K562 (cell line): ENCODE data around the gene TBX6. TPM values are rescaled to one million over a fixed set of nuclear protein-coding genes. Genes with fewer than 3 reads are reported as not detected.
A peak's percentile ranks its signal among the peaks of the same experiment; 100 is the strongest.

Experiments used
- ARNT ChIP-seq, 2 experiments: fragments of 450-650 bp; IDR thresholded peaks; 2 replicates each; pipeline ENCODE4 v1.6.1; 2016; ENCODE audit warnings: mild to moderate bottlenecking in 1 of 2
- CBX1 ChIP-seq: sonication (generic); IDR thresholded peaks from 2 replicates; pipeline ENCODE4 v1.6.1; 2016; ENCODE audit warnings: antibody characterized with exemption, low read depth, mild to moderate bottlenecking
- CBX3 ChIP-seq, 2 experiments: IDR thresholded peaks; 1 replicate in 1 of 2; 2 replicates in 1 of 2; pipeline ENCODE4 v1.6.1; 2012; ENCODE audit warnings: inconsistent platforms in 2 of 2, low read length in 2 of 2, borderline replicate concordance in 1 of 2, control low read depth in 1 of 2
- KLF1 ChIP-seq: fragments of 450-650 bp; IDR thresholded peaks from 2 replicates; pipeline ENCODE4 v1.6.1; 2016; ENCODE audit warnings: missing genetic modification characterization, missing compliant biosample characterization
- L3MBTL2 ChIP-seq: fragments of 450-650 bp; IDR thresholded peaks from 2 replicates; pipeline ENCODE4 v1.6.1; 2016; ENCODE audit warnings: mild to moderate bottlenecking, moderate library complexity
- SMARCE1 ChIP-seq: fragments of 450-650 bp; IDR thresholded peaks from 2 replicates; pipeline ENCODE4 v1.7.1; 2016; ENCODE audit warnings: mild to moderate bottlenecking
- TRIM24 ChIP-seq, 2 experiments: fragments of 450-650 bp; IDR thresholded peaks; 2 replicates each; pipeline ENCODE4 v1.6.1; 2016
- ZEB2 ChIP-seq: fragments of 450-650 bp; IDR thresholded peaks from 2 replicates; pipeline ENCODE4 v1.6.1; 2016
- ZNF561 ChIP-seq: fragments of 450-650 bp; formaldehyde crosslinking; conservative IDR thresholded peaks from 2 replicates; pipeline ENCODE4 v1.4.0; 2020; ENCODE audit warnings: mild to moderate bottlenecking, moderate library complexity
- polyA plus RNA-seq, 8 experiments: library from polyadenylated mRNA; depleted of rRNA in 4 of 8; stranded (reverse) in 5 of 8; unstranded in 3 of 8; fragments of >200 nt; fragmentation: Nextera tagmentation in 2 of 8; fragmentation: Illumina TruSeq in 1 of 8; extraction: Ambion mirVana in 2 of 8; extraction: Trizol in 1 of 8; gene quantifications; 2 replicates each; pipeline versions ENCODE4 v1.2.1 to v1.2.3, GENCODE V29; 2011 to 2014; ENCODE audit warnings: inconsistent platforms in 1 of 8, missing spikeins in 1 of 8
- total RNA-seq, 7 experiments: library from RNA; depleted of rRNA in 6 of 7; stranded (reverse); fragments of >200 nt in 6 of 7; fragmentation: Illumina TruSeq in 2 of 7; extraction: Trizol in 2 of 7; gene quantifications; 2 replicates each; pipeline versions ENCODE4 v1.2.1 to v1.2.3, GENCODE V29; 2011 to 2021; ENCODE audit warnings: low replicate concordance in 1 of 7
- TF ChIP-seq, protein P1 (sequence below), 2 experiments: fragments of 450-650 bp; IDR thresholded peaks; 2 replicates each; pipeline ENCODE4 v1.6.1; 2016; ENCODE audit warnings: mild to moderate bottlenecking in 2 of 2, borderline replicate concordance in 1 of 2, low read depth in 1 of 2, moderate library complexity in 1 of 2
- TF ChIP-seq, protein P2 (sequence below), 2 experiments: fragments of 450-650 bp; IDR thresholded peaks; 2 replicates each; pipeline ENCODE4 v1.6.1; 2016
- TF ChIP-seq, protein P3 (sequence below): fragments of 250-450 bp; sonication (Bioruptor Pico); IDR thresholded peaks from 2 replicates; pipeline ENCODE4 v1.4.0; 2020; ENCODE audit warnings: borderline replicate concordance
- TF ChIP-seq, protein P4 (sequence below): sonication (generic); formaldehyde crosslinking; IDR thresholded peaks from 2 replicates; pipeline ENCODE4 v1.8.1; 2023; ENCODE audit warnings: mild to moderate bottlenecking, missing genetic modification reagents

TBX6 gene
- total and polyA plus RNA-seq, 9 of the 15 experiments (the other 6 are each of a cell fraction or from before 2014, with no cell fraction given): 0.07 to 0.58 (median 0.11) TPM; not detected in 2

DNA sequence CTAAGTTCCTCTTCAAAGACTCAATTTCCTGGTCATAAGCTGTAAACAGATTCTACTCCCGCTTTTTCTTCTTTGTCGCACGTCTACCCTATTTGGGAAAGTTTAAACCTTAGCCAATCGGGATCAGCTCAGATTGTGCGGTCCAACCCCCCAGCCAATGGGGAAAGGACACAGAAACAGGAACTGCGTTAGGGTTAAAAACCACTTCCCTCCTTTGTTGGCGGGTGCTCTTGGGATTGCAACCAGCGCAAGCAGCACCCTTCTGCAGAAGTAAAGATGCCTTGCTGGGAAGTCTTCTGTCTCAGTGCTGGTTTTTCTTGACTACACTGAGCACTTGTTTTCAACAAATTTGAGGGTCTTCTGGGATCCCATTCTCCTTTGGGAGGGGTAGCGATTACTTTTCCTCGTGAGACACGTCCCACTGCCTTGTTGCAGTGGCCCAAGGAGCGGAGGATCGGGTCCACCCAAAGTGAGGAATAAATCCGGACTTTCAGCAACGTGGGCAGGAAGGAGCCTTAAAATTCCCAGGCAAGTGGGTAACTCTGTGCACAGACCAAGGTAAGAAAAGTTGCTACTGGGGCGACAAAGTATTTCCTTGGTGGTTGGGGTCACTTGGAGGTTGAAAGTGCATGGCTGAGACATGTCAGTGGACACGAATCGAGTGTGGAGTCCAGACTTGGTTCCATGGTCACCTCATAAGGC is 5.3 kb upstream of the TBX6 start (continued):
- TF ChIP-seq ARNT (IDR thresholded peaks at IDR 0.05) (peak in 1 of 2 experiments; percentile 81; a peak in 1 of 4 replicates), TRIM24 (IDR thresholded peaks at IDR 0.05) (peak; percentile 81 to 88), SMARCE1 (no peak), ZEB2 (peak; percentile 72), CBX1 (peak; percentile 99), KLF1 (tag) (no peak), ZNF561 (peak; percentile 94), L3MBTL2 (0 out of 2 replicates have a peak, but pooled peaks have one; percentile 4), CBX3 (IDR thresholded peaks at IDR 0.05; ENCODE audit: borderline replicate concordance in 1 of 2, low read length in 2 of 2) (peak in 1 of 2 experiments; percentile 100; a peak in 2 of 3 replicates)
- TF ChIP-seq, protein P1, sequence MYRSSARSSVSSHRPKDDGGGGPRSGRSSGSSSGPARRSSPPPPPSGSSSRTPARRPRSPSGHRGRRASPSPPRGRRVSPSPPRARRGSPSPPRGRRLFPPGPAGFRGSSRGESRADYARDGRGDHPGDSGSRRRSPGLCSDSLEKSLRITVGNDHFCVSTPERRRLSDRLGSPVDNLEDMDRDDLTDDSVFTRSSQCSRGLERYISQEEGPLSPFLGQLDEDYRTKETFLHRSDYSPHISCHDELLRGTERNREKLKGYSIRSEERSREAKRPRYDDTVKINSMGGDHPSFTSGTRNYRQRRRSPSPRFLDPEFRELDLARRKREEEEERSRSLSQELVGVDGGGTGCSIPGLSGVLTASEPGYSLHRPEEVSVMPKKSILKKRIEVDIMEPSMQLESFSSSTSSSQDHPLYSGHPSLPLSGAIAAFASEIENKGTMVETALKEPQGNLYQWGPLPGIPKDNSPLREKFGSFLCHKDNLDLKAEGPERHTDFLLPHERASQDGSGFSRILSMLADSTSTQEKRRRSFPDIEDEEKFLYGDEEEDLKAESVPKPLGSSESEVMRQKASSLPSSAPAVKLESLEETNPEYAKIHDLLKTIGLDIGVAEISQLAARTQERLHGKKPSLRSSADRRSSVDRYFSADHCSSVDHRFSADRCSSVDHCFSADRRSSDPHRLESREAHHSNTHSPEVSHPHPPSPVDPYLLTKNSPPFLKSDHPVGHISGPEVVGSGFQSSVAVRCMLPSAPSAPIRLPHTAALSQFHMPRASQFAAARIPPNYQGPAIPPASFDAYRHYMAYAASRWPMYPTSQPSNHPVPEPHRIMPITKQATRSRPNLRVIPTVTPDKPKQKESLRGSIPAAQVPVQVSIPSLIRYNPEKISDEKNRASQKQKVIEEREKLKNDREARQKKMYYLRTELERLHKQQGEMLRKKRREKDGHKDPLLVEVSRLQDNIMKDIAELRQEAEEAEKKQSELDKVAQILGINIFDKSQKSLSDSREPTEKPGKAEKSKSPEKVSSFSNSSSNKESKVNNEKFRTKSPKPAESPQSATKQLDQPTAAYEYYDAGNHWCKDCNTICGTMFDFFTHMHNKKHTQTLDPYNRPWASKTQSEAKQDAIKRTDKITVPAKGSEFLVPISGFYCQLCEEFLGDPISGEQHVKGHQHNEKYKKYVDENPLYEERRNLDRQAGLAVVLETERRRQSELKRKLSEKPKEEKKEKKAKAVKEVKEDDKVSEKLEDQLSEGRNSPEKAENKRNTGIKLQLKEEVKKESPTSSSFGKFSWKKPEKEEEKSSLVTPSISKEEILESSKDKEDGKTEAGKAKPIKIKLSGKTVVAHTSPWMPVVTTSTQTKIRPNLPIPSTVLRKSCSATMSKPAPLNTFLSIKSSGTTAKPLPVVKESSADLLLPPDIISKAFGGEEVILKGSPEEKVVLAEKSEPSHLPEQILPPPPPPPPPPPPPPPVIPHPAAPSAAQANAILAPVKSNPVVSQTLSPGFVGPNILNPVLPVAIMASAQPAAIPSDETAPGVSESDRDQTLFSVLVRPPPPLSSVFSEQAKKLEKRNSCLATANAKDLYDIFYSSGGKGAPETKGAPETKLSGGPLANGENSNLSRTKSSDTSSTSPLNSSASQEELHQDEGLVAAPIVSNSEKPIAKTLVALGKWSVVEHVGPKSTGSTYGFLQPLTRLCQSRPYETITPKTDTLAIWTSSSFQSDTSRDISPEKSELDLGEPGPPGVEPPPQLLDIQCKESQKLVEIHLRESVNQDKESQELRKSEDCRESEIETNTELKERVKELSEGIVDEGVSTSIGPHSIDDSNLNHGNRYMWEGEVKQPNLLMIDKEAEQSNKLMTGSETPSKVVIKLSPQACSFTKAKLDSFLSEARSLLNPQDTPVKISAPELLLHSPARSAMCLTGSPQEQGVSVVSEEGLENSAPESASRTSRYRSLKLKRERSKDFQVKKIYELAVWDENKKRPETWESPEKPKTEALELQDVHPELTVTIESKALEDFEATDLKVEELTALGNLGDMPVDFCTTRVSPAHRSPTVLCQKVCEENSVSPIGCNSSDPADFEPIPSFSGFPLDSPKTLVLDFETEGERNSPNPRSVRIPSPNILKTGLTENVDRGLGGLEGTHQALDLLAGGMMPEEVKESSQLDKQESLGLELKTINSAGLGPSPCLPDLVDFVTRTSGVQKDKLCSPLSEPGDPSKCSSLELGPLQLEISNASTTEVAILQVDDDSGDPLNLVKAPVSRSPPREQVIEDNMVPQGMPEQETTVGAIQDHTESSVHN (IDR thresholded peaks at IDR 0.05; ENCODE audit: borderline replicate concordance in 1 of 2, low read depth in 1 of 2): peak in 1 of 2 experiments; percentile 41; a peak in 1 of 4 replicates
- TF ChIP-seq, protein P2, sequence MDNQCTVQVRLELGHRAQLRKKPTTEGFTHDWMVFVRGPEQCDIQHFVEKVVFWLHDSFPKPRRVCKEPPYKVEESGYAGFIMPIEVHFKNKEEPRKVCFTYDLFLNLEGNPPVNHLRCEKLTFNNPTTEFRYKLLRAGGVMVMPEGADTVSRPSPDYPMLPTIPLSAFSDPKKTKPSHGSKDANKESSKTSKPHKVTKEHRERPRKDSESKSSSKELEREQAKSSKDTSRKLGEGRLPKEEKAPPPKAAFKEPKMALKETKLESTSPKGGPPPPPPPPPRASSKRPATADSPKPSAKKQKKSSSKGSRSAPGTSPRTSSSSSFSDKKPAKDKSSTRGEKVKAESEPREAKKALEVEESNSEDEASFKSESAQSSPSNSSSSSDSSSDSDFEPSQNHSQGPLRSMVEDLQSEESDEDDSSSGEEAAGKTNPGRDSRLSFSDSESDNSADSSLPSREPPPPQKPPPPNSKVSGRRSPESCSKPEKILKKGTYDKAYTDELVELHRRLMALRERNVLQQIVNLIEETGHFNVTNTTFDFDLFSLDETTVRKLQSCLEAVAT (IDR thresholded peaks at IDR 0.05): peak in 1 of 2 experiments; percentile 41; a peak in 1 of 4 replicates
- TF ChIP-seq, protein P3, sequence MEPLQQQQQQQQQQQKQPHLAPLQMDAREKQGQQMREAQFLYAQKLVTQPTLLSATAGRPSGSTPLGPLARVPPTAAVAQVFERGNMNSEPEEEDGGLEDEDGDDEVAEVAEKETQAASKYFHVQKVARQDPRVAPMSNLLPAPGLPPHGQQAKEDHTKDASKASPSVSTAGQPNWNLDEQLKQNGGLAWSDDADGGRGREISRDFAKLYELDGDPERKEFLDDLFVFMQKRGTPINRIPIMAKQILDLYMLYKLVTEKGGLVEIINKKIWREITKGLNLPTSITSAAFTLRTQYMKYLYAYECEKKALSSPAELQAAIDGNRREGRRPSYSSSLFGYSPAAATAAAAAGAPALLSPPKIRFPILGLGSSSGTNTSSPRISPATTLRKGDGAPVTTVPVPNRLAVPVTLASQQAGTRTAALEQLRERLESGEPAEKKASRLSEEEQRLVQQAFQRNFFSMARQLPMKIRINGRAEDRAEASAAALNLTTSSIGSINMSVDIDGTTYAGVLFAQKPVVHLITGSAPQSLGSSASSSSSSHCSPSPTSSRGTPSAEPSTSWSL: no peak
- TF ChIP-seq, protein P4, sequence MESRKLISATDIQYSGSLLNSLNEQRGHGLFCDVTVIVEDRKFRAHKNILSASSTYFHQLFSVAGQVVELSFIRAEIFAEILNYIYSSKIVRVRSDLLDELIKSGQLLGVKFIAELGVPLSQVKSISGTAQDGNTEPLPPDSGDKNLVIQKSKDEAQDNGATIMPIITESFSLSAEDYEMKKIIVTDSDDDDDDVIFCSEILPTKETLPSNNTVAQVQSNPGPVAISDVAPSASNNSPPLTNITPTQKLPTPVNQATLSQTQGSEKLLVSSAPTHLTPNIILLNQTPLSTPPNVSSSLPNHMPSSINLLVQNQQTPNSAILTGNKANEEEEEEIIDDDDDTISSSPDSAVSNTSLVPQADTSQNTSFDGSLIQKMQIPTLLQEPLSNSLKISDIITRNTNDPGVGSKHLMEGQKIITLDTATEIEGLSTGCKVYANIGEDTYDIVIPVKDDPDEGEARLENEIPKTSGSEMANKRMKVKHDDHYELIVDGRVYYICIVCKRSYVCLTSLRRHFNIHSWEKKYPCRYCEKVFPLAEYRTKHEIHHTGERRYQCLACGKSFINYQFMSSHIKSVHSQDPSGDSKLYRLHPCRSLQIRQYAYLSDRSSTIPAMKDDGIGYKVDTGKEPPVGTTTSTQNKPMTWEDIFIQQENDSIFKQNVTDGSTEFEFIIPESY (CRISPR knock-in tag): peak; percentile 98
- TF ChIP-seq, all 486 proteins: peak for 18
